ENCODE data around the gene CACNB4. TPM values are rescaled to one million over a fixed set of nuclear protein-coding genes. Genes with fewer than 3 reads are reported as not detected.

CACNB4 gene
- total RNA-seq, 2 experiments from 2014 or later: 0.06 to 0.76 TPM

DNA sequence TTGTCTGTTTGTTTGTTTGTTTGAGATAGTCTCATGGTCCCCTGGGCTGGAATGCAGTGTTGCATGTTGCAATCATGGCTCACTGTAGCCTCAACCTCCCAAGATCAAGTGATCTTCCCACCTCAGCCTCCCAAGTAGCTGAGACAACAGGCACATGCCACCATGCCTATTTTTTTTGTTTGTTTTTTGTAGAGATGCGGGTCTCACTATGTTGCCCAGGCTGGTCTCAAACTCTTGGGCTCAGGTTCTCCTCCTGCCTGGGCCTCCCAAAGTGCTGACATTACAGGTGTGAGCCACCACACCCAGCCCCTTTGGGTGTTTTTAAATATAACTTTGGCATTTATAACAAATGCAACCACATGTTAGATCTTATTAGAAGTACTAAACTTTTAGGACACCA is 308.2 kb downstream of the CACNB4 start:
- no peak overlapping the region for H3K27ac ChIP-seq (ENCODE audit: low read depth, low read length, poor library complexity, severe bottlenecking)
- H3K4me2 ChIP-seq (ENCODE audit: low read length): no peak overlapping the region
- no peak overlapping the region for H2AFZ ChIP-seq (ENCODE audit: low read length)
- ChIA-PET POLR2A (no interaction called here), CTCF (ENCODE audit: unreplicated experiment) (no interaction called here)
- no peaks in the 10 kb centered on the region for H3K79me2 ChIP-seq (ENCODE audit: insufficient read depth, low read depth, low read length)
- DNase-seq (ENCODE audit: low spot score): no peak
- no peaks in the 10 kb centered on the region for H4K20me1 ChIP-seq (ENCODE audit: insufficient read depth, low read length)
- BruUV-seq (replicated peaks): no TSS peak
- intact Hi-C loops (cut with micrococcal nuclease; ENCODE audit: unreplicated experiment): no loop called here
- H3K9me2 ChIP-seq (ENCODE audit: insufficient read depth, low read length): no peaks in the 10 kb centered on the region
- peaks cover 11% of the 10 kb centered on the region for H3K36me3 ChIP-seq (ENCODE audit: insufficient read depth, low read length)
- no peak for TF ChIP-seq EZH2phosphoT487 (IDR thresholded peaks at IDR 0.05; ENCODE audit: borderline replicate concordance, low read depth, low read length)
- TF ChIP-seq, protein P1, sequence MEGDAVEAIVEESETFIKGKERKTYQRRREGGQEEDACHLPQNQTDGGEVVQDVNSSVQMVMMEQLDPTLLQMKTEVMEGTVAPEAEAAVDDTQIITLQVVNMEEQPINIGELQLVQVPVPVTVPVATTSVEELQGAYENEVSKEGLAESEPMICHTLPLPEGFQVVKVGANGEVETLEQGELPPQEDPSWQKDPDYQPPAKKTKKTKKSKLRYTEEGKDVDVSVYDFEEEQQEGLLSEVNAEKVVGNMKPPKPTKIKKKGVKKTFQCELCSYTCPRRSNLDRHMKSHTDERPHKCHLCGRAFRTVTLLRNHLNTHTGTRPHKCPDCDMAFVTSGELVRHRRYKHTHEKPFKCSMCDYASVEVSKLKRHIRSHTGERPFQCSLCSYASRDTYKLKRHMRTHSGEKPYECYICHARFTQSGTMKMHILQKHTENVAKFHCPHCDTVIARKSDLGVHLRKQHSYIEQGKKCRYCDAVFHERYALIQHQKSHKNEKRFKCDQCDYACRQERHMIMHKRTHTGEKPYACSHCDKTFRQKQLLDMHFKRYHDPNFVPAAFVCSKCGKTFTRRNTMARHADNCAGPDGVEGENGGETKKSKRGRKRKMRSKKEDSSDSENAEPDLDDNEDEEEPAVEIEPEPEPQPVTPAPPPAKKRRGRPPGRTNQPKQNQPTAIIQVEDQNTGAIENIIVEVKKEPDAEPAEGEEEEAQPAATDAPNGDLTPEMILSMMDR (conservative IDR thresholded peaks at IDR 0.05; ENCODE audit: low read length): no peak
- no peak overlapping the region for H3K4me3 ChIP-seq (ENCODE audit: low read depth, low read length, poor library complexity, severe bottlenecking)
- H3K9me3 ChIP-seq (ENCODE audit: low read length): peaks cover 4% of the 10 kb centered on the region; the same call in 1 of the 2 replicates
- H3K4me1 ChIP-seq (ENCODE audit: insufficient read depth, low read length, poor library complexity, severe bottlenecking): peaks cover 3% of the 10 kb centered on the region

DNA sequence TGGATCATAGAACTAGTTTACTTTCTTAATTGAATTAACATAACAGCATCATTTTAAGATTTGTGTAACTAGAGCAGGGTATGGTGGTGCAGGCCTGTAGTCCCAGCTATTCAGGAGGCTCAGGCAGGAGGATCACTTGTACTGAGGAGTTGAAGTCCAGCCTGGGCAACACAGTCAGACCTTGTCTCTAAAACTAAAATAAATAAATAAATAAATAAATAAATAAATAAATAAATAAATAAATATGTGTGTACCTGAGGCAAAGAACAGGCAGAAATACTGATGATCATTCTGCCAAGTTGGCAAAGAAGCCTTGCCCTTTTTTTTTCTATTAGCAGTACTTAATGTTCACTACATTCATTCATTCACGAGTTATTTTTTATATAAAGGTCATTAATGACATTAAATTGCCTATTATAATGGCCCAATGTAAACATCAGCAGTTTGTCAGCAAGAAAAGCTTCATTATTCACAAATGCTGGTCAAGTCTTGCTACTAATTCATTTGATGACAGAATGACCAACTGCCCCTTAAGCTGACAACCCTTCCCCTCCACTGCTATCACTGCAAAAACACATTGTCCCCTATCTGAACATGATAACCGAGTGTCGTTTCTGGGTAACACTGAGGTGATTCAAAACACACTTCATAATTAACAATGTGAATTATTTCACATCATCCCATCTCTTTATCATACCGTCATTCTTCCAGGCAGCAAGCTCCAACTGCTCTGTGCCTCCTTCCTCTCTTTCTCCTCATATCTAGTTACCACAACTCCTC is 309.6 kb downstream of the CACNB4 start:
- no peak overlapping the region for H3K4me2 ChIP-seq (ENCODE audit: low read length)
- POLR2A ChIA-PET: interaction anchor here (1.0 kb wide), 1 partner anchor 23 kb away, joined by 3 read pairs; no protein-coding TSS in a partner anchor
- no TSS peak for BruUV-seq (replicated peaks)
- H3K9me3 ChIP-seq (ENCODE audit: low read length): peaks cover 4% of the 10 kb centered on the region; the same call in 1 of the 2 replicates
- no peaks in the 10 kb centered on the region for H4K20me1 ChIP-seq (ENCODE audit: insufficient read depth, low read length)
- no peaks in the 10 kb centered on the region for H3K79me2 ChIP-seq (ENCODE audit: insufficient read depth, low read depth, low read length)
- no peak for DNase-seq (ENCODE audit: low spot score)
- H3K9me2 ChIP-seq (ENCODE audit: insufficient read depth, low read length): no peaks in the 10 kb centered on the region
- H2AFZ ChIP-seq (ENCODE audit: low read length): no peak overlapping the region
- peaks cover 3% of the 10 kb centered on the region for H3K4me1 ChIP-seq (ENCODE audit: insufficient read depth, low read length, poor library complexity, severe bottlenecking)
- H3K4me3 ChIP-seq (ENCODE audit: low read depth, low read length, poor library complexity, severe bottlenecking): no peak overlapping the region
- no peak for TF ChIP-seq EZH2phosphoT487 (IDR thresholded peaks at IDR 0.05; ENCODE audit: borderline replicate concordance, low read depth, low read length)
- TF ChIP-seq, protein P1 (conservative IDR thresholded peaks at IDR 0.05; ENCODE audit: low read length): no peak
- peaks cover 12% of the 10 kb centered on the region for H3K36me3 ChIP-seq (ENCODE audit: insufficient read depth, low read length)
- no peak overlapping the region for H3K27ac ChIP-seq (ENCODE audit: low read depth, low read length, poor library complexity, severe bottlenecking)
- CTCF ChIA-PET (ENCODE audit: unreplicated experiment): no interaction called here
- intact Hi-C loops (cut with micrococcal nuclease; ENCODE audit: unreplicated experiment): no loop called here

DNA sequence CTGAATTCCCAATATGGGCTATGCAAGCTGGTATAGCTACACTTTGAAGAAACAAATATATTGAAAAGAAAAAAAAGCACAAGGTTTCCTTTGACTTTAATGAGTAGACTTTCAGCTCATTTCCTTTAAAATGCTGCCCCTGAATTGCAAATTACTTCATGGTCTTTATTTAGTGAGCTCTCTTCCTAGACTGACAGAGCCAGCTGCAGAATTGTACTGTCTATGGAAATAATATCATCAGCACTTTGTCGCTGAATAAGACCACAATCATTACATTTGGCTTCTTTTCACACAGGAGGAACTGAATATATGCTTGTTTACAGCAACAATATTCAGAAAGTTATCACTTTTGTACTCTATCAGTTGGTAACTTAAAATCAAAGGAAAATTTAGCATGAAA is 312.4 kb downstream of the CACNB4 start:
- DNase-seq (ENCODE audit: low spot score): peak; percentile 12
- H3K4me3 ChIP-seq (ENCODE audit: low read depth, low read length, poor library complexity, severe bottlenecking): no peak overlapping the region
- H3K4me2 ChIP-seq (ENCODE audit: low read length): no peak overlapping the region
- H3K4me1 ChIP-seq (ENCODE audit: insufficient read depth, low read length, poor library complexity, severe bottlenecking): peaks cover 3% of the 10 kb centered on the region
- intact Hi-C loops (cut with micrococcal nuclease; ENCODE audit: unreplicated experiment): no loop called here
- no TSS peak for BruUV-seq (replicated peaks)
- POLR2A ChIA-PET: interaction anchor here (0.7 to 2.2 kb wide), 3 partner anchors 15 to 59 kb away, joined by 3 to 8 read pairs (median 3); no protein-coding TSS in a partner anchor
- H3K27ac ChIP-seq (ENCODE audit: low read depth, low read length, poor library complexity, severe bottlenecking): no peak overlapping the region
- no peaks in the 10 kb centered on the region for H4K20me1 ChIP-seq (ENCODE audit: insufficient read depth, low read length)
- peaks cover 13% of the 10 kb centered on the region for H3K36me3 ChIP-seq (ENCODE audit: insufficient read depth, low read length)
- peaks cover under 1% of the 10 kb centered on the region; the same call in 1 of the 2 replicates for H3K9me3 ChIP-seq (ENCODE audit: low read length)
- CTCF ChIA-PET (ENCODE audit: unreplicated experiment): no interaction called here
- H3K9me2 ChIP-seq (ENCODE audit: insufficient read depth, low read length): no peaks in the 10 kb centered on the region
- no peak overlapping the region for H2AFZ ChIP-seq (ENCODE audit: low read length)
- no peak for TF ChIP-seq EZH2phosphoT487 (IDR thresholded peaks at IDR 0.05; ENCODE audit: borderline replicate concordance, low read depth, low read length)
- TF ChIP-seq, protein P1 (conservative IDR thresholded peaks at IDR 0.05; ENCODE audit: low read length): no peak
- no peaks in the 10 kb centered on the region for H3K79me2 ChIP-seq (ENCODE audit: insufficient read depth, low read depth, low read length)

All from OCI-LY7 (cell line).